BLaER1 treated with 17β-estradiol and CSF1 and Interleukin-3, amounts not matched to agents 10 nM and 100 nM (cell line): ENCODE results near the gene TK1.
A peak's percentile ranks its signal among the peaks of the same experiment; 100 is the strongest.
"Not testable (repeated sequence)": the region's sequence is repeated elsewhere in the genome, so short reads cannot be mapped to it uniquely, and the experiment has no call there.

Experiments
- H3K27ac ChIP-seq, 11 experiments: shearing (Covaris generic); formaldehyde crosslinking; 2 replicates each; pipeline ENCODE4 v1.8.1; 2022
- H3K27me3 ChIP-seq, 11 experiments: shearing (Covaris generic); formaldehyde crosslinking; 2 replicates each; pipeline ENCODE4 v1.8.1; 2022
- H3K36me3 ChIP-seq, 11 experiments: shearing (Covaris generic); formaldehyde crosslinking; 2 replicates each; pipeline ENCODE4 v1.8.1; 2022
- H3K4me1 ChIP-seq, 10 experiments: shearing (Covaris generic); formaldehyde crosslinking; 2 replicates each; pipeline ENCODE4 v1.8.1; 2022
- H3K4me2 ChIP-seq, 11 experiments: shearing (Covaris generic); formaldehyde crosslinking; 2 replicates each; pipeline ENCODE4 v1.8.1; 2022
- H3K4me3 ChIP-seq, 10 experiments: shearing (Covaris generic); formaldehyde crosslinking; 2 replicates each; pipeline ENCODE4 v1.8.1; 2022
- H3K9ac ChIP-seq, 11 experiments: shearing (Covaris generic); formaldehyde crosslinking; 2 replicates each; pipeline ENCODE4 v1.8.1; 2022
- H3K9me3 ChIP-seq, 11 experiments: shearing (Covaris generic); formaldehyde crosslinking; replicated peaks in 1 of 11; 2 replicates each; pipeline ENCODE4 v1.8.1; 2022
- H4K20me1 ChIP-seq, 11 experiments: shearing (Covaris generic); formaldehyde crosslinking; 2 replicates each; pipeline ENCODE4 v1.8.1; 2022
- Cebpa-rat ChIP-seq, 11 experiments: shearing (Covaris generic); IDR thresholded peaks; 2 replicates each; pipeline ENCODE4 v1.8.1; 2022

Gene TK1, protein sequence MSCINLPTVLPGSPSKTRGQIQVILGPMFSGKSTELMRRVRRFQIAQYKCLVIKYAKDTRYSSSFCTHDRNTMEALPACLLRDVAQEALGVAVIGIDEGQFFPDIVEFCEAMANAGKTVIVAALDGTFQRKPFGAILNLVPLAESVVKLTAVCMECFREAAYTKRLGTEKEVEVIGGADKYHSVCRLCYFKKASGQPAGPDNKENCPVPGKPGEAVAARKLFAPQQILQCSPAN

DNA sequence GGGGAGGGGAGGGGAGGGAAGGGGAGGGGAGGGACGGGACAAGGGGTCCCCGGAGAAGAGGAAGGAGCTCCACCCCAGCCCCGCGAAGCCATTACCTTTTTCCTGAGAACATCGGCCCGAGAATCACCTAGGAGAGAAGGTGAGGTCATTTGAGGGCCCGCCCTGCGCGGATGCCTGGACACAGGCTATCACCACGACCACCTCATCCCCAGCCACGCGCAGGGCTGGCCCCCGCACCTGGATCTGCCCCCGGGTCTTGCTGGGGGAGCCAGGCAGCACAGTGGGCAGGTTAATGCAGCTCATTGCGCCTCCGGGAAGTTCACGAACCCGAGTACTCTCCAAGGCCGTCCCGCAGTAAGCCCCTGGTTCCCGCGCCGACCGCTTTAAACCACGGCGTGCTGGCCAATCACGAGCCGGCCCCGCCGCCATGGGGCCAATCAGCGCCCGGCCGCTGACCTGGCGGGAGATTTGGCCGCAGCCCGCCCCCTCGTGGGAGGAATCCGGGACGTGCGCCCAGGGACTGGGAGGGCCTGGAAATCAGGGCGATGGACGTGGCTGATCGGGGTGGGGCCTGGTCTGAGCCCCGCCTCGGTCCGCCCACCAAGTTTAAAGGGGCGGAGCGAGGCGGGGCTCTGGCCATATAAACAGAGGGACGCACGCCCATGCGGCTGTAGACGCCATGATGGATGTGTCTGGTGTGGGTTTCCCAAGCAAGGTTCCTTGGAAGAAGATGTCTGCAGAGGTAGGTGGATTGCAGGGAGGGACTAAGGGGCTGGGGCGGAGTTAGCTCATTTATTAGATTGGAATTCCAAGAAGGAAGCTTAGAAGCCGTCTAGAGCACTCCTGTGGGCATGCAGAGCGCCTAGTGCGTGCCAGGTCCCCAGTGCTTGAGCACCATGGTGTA lies at the start of gene TK1, which contains the start of gene AFMID:
Gene TK1, minus strand, starts transcription at position 361 of the 904 bp plus-strand sequence. Its CDS starts 58 bp downstream, at position 303.
Gene AFMID, plus strand, starts transcription at position 671 of the 904 bp plus-strand sequence. Its CDS starts 9 bp downstream, at position 680.
- peak within 1 kb of the TSS; percentile 49 to 78 (median 70) for H3K4me3 ChIP-seq
- no peak for TF ChIP-seq Cebpa-rat (IDR thresholded peaks at IDR 0.05)
- H3K27me3 ChIP-seq, result no peaks in the 10 kb centered on the region
- H3K36me3 ChIP-seq, result peaks cover 15 to 67% (median 50%) of the 10 kb centered on the region in 11 experiments; a peak in 21 of 22 replicates
- H3K9ac ChIP-seq, result peak within 1 kb of the TSS; percentile 65 to 92 (median 87); a peak in 20 of 22 replicates
- H3K4me1 ChIP-seq, result peaks cover 56 to 87% (median 76%) of the 10 kb centered on the region in 10 experiments
- H3K4me2 ChIP-seq, result peak within 1 kb of the TSS; percentile 86 to 99 (median 93)
- H3K9me3 ChIP-seq, result no peaks in the 10 kb centered on the region
- H4K20me1 ChIP-seq, result peaks cover 0 to 39% (median 14%) of the 10 kb centered on the region in 11 experiments; a peak in 12 of 22 replicates
- peak within 1 kb of the TSS in 10 of 11 experiments; percentile 46 to 93 (median 87); a peak in 19 of 22 replicates for H3K27ac ChIP-seq

GRCh38 chr17:78235885-78236284 lies 49.0 kb upstream of the TK1 start:
- Histone ChIP-seq H3K9me3 (no peaks in the 10 kb centered on the region), H4K20me1 (peaks cover 0 to 16% (median 11%) of the 10 kb centered on the region in 11 experiments; a peak in 9 of 22 replicates), H3K4me2 (peak overlapping the region in 3 of 11 experiments; percentile 10 to 25 (median 10); a peak in 2 of 22 replicates), H3K27me3 (peaks cover 22 to 29% (median 24%) of the 10 kb centered on the region in 11 experiments), H3K9ac (no peak overlapping the region), H3K27ac (peak overlapping the region in 2 of 11 experiments; percentile 28 to 30; a peak in 2 of 22 replicates), H3K4me3 (no peak overlapping the region), H3K4me1 (peaks cover 15 to 96% (median 80%) of the 10 kb centered on the region in 10 experiments), H3K36me3 (no peaks in the 10 kb centered on the region)
- TF ChIP-seq Cebpa-rat (IDR thresholded peaks at IDR 0.05), result no peak

- peaks cover 15 to 93% (median 75%) of the 10 kb centered on the region in 10 experiments for H3K4me1 ChIP-seq
- H3K4me2 ChIP-seq, result peak overlapping the region in 7 of 11 experiments; percentile 45 to 96 (median 63); a peak in 12 of 22 replicates
- peaks cover 22 to 34% (median 31%) of the 10 kb centered on the region in 11 experiments for H3K27me3 ChIP-seq
- peak overlapping the region in 1 of 11 experiments; percentile 44; a peak in 1 of 22 replicates for H3K9ac ChIP-seq
- H3K36me3 ChIP-seq, H3K9me3 ChIP-seq, H3K4me3 ChIP-seq, H3K27ac ChIP-seq: not testable (repeated sequence)
- H4K20me1 ChIP-seq, result peaks cover 0 to 20% (median 11%) of the 10 kb centered on the region in 11 experiments; a peak in 9 of 22 replicates
These were observed 48.2 kb upstream of the TK1 start for GRCh38 chr17:78235022-78235421.

DNA sequence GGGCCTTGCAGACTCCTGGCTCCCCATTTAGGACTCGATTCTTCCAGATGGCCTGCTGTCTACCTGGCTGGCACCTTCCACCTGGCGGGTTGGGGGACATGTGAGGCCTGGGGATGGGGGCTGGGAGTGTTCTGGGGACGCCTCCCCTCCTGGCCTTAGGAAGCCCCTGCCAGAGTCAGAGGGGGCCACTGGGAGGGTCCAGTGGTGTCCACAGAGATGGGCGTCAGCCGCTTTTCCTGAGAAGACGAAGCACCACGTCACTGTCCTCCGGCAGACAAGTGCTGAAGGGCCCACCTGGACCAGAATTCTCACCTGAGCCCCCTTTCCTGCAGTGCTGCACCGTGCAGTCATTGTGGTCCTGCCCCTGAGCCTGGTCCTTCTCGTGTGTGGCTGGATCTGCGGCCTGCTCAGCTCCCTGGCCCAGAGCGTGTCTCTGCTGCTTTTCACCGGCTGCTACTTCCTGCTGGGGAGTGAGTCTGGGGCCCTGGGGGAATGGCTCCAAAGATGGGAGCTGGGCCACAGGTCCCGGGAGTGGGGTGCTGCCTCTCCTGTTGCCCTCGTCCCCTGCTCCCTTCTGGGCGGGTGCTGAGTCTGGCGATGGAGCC lies 47.5 kb upstream of the TK1 start:
- peaks cover 15 to 87% (median 68%) of the 10 kb centered on the region in 10 experiments for H3K4me1 ChIP-seq
- peak overlapping the region in 3 of 11 experiments; percentile 23 to 44 (median 43); a peak in 4 of 22 replicates for H3K9ac ChIP-seq
- TF ChIP-seq Cebpa-rat (IDR thresholded peaks at IDR 0.05), result no peak
- H3K27me3 ChIP-seq, result peaks cover 22 to 34% (median 31%) of the 10 kb centered on the region in 11 experiments
- H3K36me3 ChIP-seq, result no peaks in the 10 kb centered on the region
- peak overlapping the region in 9 of 11 experiments; percentile 24 to 96 (median 60); a peak in 18 of 22 replicates for H3K4me2 ChIP-seq
- peak overlapping the region in 2 of 11 experiments; percentile 17 to 44; a peak in 1 of 22 replicates for H3K27ac ChIP-seq
- no peaks in the 10 kb centered on the region for H3K9me3 ChIP-seq
- no peak overlapping the region for H3K4me3 ChIP-seq
- H4K20me1 ChIP-seq, result peaks cover 0 to 20% (median 11%) of the 10 kb centered on the region in 11 experiments; a peak in 9 of 22 replicates

- Histone ChIP-seq H3K36me3 (no peaks in the 10 kb centered on the region), H3K4me2 (peak overlapping the region in 5 of 11 experiments; percentile 45 to 96 (median 72); a peak in 9 of 22 replicates), H3K9ac (peak overlapping the region in 1 of 11 experiments; percentile 43; a peak in 1 of 22 replicates), H3K27ac (no peak overlapping the region), H3K4me3 (no peak overlapping the region), H3K4me1 (peaks cover 15 to 82% (median 63%) of the 10 kb centered on the region in 10 experiments), H3K27me3 (peaks cover 22 to 34% (median 31%) of the 10 kb centered on the region in 11 experiments), H4K20me1 (peaks cover 0 to 20% (median 11%) of the 10 kb centered on the region in 11 experiments; a peak in 9 of 22 replicates), H3K9me3 (no peaks in the 10 kb centered on the region)
- no peak for TF ChIP-seq Cebpa-rat (IDR thresholded peaks at IDR 0.05)
These were observed 46.8 kb upstream of the TK1 start for GRCh38 chr17:78233678-78234077.

DNA sequence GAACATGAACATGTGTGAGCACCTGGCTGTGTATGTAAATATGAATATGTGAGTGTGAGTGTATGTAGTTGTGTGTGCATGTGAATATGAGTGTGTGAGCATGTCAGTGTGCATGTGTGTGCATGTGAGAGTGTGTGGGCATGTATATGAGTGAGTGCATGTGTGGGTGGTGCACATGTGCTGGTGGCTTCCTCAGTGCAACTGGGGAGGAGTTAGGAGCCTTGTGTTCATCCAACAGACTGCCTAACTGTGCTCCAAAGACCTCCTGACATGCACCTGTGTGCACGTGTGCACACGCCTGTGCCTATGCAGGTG lies 46.0 kb upstream of the TK1 start:
- Histone ChIP-seq H3K4me3 (no peak overlapping the region), H3K4me2 (peak overlapping the region; percentile 71 to 96 (median 86); a peak in 21 of 22 replicates), H4K20me1 (peaks cover 0 to 20% (median 11%) of the 10 kb centered on the region in 11 experiments; a peak in 9 of 22 replicates)

DNA sequence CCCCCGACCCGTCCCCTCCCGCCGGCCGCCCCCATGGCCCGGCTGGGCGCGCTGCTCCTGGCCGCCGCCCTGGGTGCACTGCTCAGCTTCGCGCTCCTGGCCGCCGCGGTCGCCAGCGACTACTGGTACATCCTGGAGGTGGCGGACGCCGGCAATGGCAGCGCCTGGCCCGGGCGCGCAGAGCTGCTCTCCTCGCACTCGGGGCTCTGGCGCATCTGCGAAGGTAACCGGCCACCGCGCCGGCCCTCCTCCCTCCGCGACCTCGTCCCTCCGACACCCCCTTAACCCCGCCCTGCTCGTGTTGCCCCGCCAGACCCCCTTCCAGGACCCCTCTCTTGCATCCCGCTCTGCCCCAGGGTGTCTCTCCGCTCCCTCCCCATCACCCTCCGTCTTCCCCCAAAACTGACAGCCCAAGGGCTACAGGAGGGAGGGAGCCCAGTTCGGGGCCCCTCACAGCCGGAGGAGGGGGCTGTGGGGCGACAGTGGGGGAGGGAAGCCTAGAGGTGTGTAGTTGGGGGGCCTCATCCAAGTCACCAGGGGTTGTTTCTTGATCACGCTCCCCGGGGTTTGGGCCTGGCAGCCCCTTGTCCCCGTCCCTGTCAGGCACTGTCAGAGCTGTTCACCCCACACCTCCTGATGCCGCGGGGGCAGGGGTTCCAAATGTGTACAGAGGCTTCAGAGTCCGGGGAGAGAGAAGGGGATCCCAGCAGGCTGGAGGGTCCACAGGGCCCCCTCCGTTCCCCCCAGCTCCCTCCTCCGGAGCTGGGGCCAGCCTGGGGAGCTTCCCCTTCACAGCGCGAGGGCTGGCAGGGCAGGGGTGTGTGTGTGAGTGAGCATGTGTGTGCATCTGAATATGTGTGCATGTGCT lies 45.4 kb upstream of the TK1 start:
- Histone ChIP-seq H3K4me2 (peak overlapping the region; percentile 71 to 96 (median 86)), H3K4me3 (peak overlapping the region in 9 of 10 experiments; percentile 34 to 63 (median 45); a peak in 15 of 20 replicates), H3K9ac (peak overlapping the region in 4 of 11 experiments; percentile 13 to 54 (median 50); a peak in 7 of 22 replicates), H4K20me1 (peaks cover 0 to 20% (median 11%) of the 10 kb centered on the region in 11 experiments; a peak in 9 of 22 replicates), H3K27me3 (peaks cover 22 to 34% (median 32%) of the 10 kb centered on the region in 11 experiments), H3K36me3 (no peaks in the 10 kb centered on the region), H3K27ac (no peak overlapping the region), H3K9me3 (no peaks in the 10 kb centered on the region), H3K4me1 (peaks cover 23 to 82% (median 61%) of the 10 kb centered on the region in 10 experiments)
- no peak for TF ChIP-seq Cebpa-rat (IDR thresholded peaks at IDR 0.05)

More for the DNA sequence above, 46.0 kb upstream of the TK1 start:
- Histone ChIP-seq H3K27me3 (peaks cover 22 to 34% (median 31%) of the 10 kb centered on the region in 11 experiments), H3K36me3 (no peaks in the 10 kb centered on the region), H3K9me3 (no peaks in the 10 kb centered on the region), H3K27ac (no peak overlapping the region), H3K4me1 (peaks cover 17 to 82% (median 61%) of the 10 kb centered on the region in 10 experiments), H3K9ac (no peak overlapping the region; a peak in 1 of 22 replicates)
- no peak for TF ChIP-seq Cebpa-rat (IDR thresholded peaks at IDR 0.05)
